PC-9 (cell line): ENCODE data around the gene NOSIP.

Experiments
- CTCF ChIP-seq: fragments of 200-600 bp; sonication (generic); conservative IDR thresholded peaks from 2 replicates; pipeline ENCODE4 v1.6.1; 2017; ENCODE audit warnings: mixed run types, antibody characterized with exemption, mild to moderate bottlenecking, moderate library complexity
- EZH2 ChIP-seq: fragments of 200-600 bp; sonication (generic); IDR thresholded peaks from 2 replicates; pipeline ENCODE4 v1.8.0; 2017; ENCODE audit warnings: antibody characterized with exemption, low read depth

- no peak for TF ChIP-seq CTCF
- TF ChIP-seq EZH2 = no peak
Measured at GRCh38 chr19:49624967-49625910, 44.9 kb upstream of the NOSIP start.
